Measurements from ENCODE around the gene PER2. TPM values are rescaled to one million over a fixed set of nuclear protein-coding genes. Genes with fewer than 3 reads are reported as not detected.

Gene PER2
- total and polyA plus RNA-seq, 12 donors = 1.3 to 11.4 (median 4.8) TPM

- peak; percentile 62 to 94 (median 84) for DNase-seq
- Histone ChIP-seq H3K9me3 (replicated peaks in 1 of 3) (no peaks in the 10 kb centered on the region), H3K4me1 (replicated peaks in 1 of 2) (peaks cover 23 to 40% of the 10 kb centered on the region in 2 donors), H3K27ac (peak overlapping the region in 4 of 5 donors; percentile 58 to 99 (median 72)), H3K36me3 (replicated peaks in 1 of 2) (no peaks in the 10 kb centered on the region), H3K27me3 (no peaks in the 10 kb centered on the region), H3K4me3 (no peak overlapping the region)
- TF ChIP-seq POLR2A (IDR thresholded peaks at IDR 0.05) = peak in 1 of 2 donors; percentile 50
- TF ChIP-seq CTCF (IDR thresholded peaks at IDR 0.05) = peak in 1 of 6 experiments; percentile 29
- 33 to 52% (median 38%) methylated on average over 6 to 7 of the region's 7 CpGs for WGBS, 4 donors
- intact Hi-C loops (cut with DNase I) = no loop called here
Measured at GRCh38 chr2:238286551-238286950, 1.9 kb downstream of the PER2 start.

GRCh38 chr2:238286095-238286494 lies 2.3 kb downstream of the PER2 start:
- no peak overlapping the region for H3K4me3 ChIP-seq
- H3K27ac ChIP-seq = peak overlapping the region in 4 of 5 donors; percentile 58 to 99 (median 72)
- no peaks in the 10 kb centered on the region for H3K36me3 ChIP-seq (replicated peaks in 1 of 2)
- intact Hi-C loops (cut with DNase I) = no loop called here
- H3K4me1 ChIP-seq (replicated peaks in 1 of 2) = peaks cover 23 to 40% of the 10 kb centered on the region in 2 donors
- H3K9me3 ChIP-seq (replicated peaks in 1 of 3) = no peaks in the 10 kb centered on the region
- WGBS, 4 donors = 40 to 62% (median 47%) methylated on average over 3 to 7 of the region's 7 CpGs
- DNase-seq = peak in 4 of 7 donors; percentile 32 to 56 (median 39)
- no peaks in the 10 kb centered on the region for H3K27me3 ChIP-seq
- no peak for TF ChIP-seq CTCF (IDR thresholded peaks at IDR 0.05)
- TF ChIP-seq POLR2A (IDR thresholded peaks at IDR 0.05) = no peak

GRCh38 chr2:238285653-238286082 lies 2.7 kb downstream of the PER2 start:
- peak in 6 of 7 donors; percentile 38 to 90 (median 56) for DNase-seq
- H3K36me3 ChIP-seq (replicated peaks in 1 of 2) = no peaks in the 10 kb centered on the region
- H3K27ac ChIP-seq = peak overlapping the region in 3 of 5 donors; percentile 58 to 99 (median 86)
- no peak overlapping the region for H3K4me3 ChIP-seq
- TF ChIP-seq POLR2A (IDR thresholded peaks at IDR 0.05) = no peak
- no peak for TF ChIP-seq CTCF (IDR thresholded peaks at IDR 0.05)
- intact Hi-C loops (cut with DNase I) = no loop called here
- 69 to 83% (median 73%) methylated on average over 6 to 7 of the region's 7 CpGs for WGBS, 4 donors
- H3K27me3 ChIP-seq = no peaks in the 10 kb centered on the region
- H3K4me1 ChIP-seq (replicated peaks in 1 of 2) = peaks cover 23 to 40% of the 10 kb centered on the region in 2 donors
- H3K9me3 ChIP-seq (replicated peaks in 1 of 3) = no peaks in the 10 kb centered on the region

- Histone ChIP-seq H3K4me1 (replicated peaks in 1 of 2) (peaks cover 23 to 40% of the 10 kb centered on the region in 2 donors), H3K9me3 (replicated peaks in 1 of 3) (no peaks in the 10 kb centered on the region), H3K27ac (peak overlapping the region in 2 of 5 donors; percentile 86 to 99), H3K27me3 (no peaks in the 10 kb centered on the region), H3K36me3 (replicated peaks in 1 of 2) (no peaks in the 10 kb centered on the region), H3K4me3 (no peak overlapping the region)
- DNase-seq = no peak
- intact Hi-C loops (cut with DNase I) = no loop called here
- TF ChIP-seq POLR2A (IDR thresholded peaks at IDR 0.05) (no peak), CTCF (IDR thresholded peaks at IDR 0.05) (no peak)
- WGBS, 4 donors = 88 to 93% (median 92%) methylated on average over 9 to 11 of the region's 11 CpGs
Measured at GRCh38 chr2:238284802-238285515, 3.5 kb downstream of the PER2 start.
